Loucy (cell line): Measurements from ENCODE around the gene BZW2.

ENCODE experiments used
- CTCF ChIP-seq: fragments of 200-600 bp; sonication (generic); conservative IDR thresholded peaks from 2 replicates; pipeline ENCODE4 v1.5.1; 2014; ENCODE audit warnings: mild to moderate bottlenecking, antibody characterized with exemption, low read length
- EZH2phosphoT487 ChIP-seq: fragments of 200-600 bp; IDR thresholded peaks from 2 replicates; pipeline ENCODE4 v1.6.1; 2018; ENCODE audit warnings: antibody characterized with exemption, mild to moderate bottlenecking, moderate library complexity, borderline replicate concordance

GRCh38 chr7:16712916-16713315 is 66.9 kb downstream of the BZW2 start:
- TF ChIP-seq CTCF (no peak), EZH2phosphoT487 (no peak)
